MV-4-11 (cell line): ENCODE results near the gene DHX8.
"Not testable (repeated sequence)": the region's sequence is repeated elsewhere in the genome, so short reads cannot be mapped to it uniquely, and the experiment has no call there.

Source experiments
- DNase-seq: peaks from one replicate; lab custom pipeline; 2025; lab: John Stamatoyannopoulos, UW

Gene DHX8

GRCh38 chr17:43483674-43484551 lies at the start of gene DHX8:
DHX8 (plus strand) TSS chr17:43483975; CDS start chr17:43484038, 63 bp downstream.
- DNase-seq, result peak; percentile 99

GRCh38 chr17:43434902-43435319 lies 48.9 kb upstream of the DHX8 start:
- DNase-seq, result no peak

GRCh38 chr17:43437756-43438155 lies 46.0 kb upstream of the DHX8 start:
- no peak for DNase-seq

GRCh38 chr17:43438626-43439025 lies 45.1 kb upstream of the DHX8 start:
- DNase-seq, result no peak

- DNase-seq, result no peak
Observed at GRCh38 chr17:43439041-43439440, 44.7 kb upstream of the DHX8 start.

DNA sequence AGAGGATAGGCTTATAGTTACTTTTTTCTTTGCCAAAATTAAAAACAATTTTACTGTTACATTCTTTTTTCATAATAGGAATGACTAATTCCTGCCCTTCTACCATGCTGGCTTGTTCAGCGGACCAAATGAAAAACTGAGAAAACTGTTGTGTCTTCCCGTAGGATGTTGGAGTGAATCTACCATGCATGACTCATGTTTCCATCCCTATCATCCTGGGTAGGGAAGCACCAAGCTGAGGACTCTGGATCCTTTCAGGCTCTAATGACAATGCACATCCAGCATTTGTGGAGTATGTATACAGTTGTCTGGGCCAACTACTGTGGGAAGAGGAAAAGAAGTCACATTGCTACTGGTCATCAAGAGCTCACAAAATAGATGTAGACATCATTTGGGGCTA lies 41.1 kb upstream of the DHX8 start:
- no peak for DNase-seq

DNA sequence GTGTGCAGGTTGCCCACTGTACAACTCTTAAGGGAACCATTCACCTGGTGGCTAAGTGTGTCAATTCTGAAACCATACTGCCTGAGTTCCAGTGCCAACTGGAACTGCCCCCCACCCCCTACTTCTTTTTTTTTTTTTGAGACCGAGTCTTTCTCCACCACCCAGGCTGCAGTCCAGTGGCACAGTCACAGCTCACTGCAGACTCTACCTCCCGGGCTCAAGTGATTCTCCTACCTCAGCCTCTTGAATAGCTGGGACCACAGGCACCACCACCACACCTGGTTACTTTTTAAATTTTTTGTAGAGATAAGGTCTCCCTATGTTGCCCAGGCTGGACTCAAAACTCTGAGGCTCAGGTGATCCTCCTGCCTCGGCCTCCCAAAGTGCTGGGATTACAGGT lies 40.4 kb upstream of the DHX8 start:
- DNase-seq, result no peak

DNA sequence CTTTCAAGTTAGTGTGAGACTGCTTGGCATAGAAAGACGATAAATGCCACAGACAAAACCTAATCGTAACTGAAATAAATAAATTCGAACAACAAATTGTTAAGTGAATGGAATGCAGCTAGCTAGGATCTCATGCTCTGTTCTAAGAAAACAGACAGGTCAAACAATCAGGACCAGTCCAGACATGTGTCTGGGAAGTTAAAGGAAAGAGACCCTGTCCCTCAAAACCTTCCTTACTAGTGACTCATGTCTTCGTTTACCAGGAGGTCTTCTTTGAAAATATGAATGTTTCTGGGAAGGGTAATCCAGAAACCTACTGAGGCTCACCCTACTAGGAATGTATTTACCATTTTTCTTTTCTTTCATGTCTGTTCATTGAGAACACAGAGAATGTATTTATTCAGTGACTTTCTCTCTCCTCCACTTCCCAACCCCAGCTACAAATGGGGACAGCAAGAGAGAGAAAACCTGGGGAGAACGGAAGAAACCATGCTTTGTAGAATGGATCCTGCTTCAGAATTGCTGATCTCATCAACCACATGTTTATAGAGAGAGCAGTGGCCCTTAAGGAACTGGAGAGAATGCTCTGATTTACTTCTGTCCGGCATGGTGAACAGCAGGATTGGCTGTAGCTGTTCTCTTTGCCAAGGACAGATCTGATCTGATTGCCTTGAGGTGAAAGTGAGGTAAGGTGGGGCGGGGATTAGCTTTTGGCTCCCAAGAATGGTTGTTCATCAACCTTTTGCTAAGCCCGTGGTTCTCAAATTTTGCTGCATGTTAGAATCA lies 39.4 kb upstream of the DHX8 start:
- DNase-seq, result no peak

- no peak for DNase-seq
Observed at GRCh38 chr17:43445009-43445589, 38.7 kb upstream of the DHX8 start.

- no peak for DNase-seq
Observed at GRCh38 chr17:43446773-43447172, 37.0 kb upstream of the DHX8 start.

GRCh38 chr17:43448720-43449469 lies 34.9 kb upstream of the DHX8 start:
- no peak for DNase-seq

DNA sequence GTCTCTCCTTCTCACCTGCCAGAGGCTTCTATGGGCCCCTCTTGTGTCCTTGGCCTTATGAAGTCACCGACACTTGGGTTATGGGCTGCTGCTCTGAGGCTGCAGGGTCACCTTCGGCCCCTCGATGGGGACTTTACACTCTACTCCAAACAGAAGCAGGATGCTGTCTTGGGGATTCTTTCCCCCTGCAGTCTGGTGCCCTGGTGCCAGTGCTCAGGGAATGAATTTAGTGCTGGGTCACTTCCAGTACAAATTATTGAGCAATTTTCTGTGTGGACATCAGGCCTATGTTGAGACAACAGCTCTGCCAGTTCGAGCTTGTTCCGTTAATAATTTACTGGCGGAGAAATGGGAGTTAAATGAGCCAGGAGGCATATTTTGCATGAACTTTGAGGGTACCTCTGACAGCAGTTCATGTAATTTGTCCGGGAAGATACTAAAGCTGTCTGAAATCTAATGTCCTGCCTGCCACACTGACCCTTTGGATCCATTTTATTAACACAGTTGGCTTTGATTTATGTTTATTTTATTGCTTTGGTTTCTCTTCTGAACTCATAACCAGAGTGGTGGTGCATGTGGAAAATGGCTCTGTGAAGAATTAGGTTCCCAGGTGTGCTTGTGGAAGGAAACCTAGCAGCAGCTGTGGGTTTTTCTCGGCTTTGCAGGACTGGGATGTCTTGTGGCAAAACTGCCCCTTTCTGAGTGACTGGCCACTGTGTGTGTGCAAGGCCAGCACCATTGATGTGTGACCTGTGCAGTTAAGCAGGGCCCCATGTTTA lies 34.1 kb upstream of the DHX8 start:
- no peak for DNase-seq

GRCh38 chr17:43450791-43451190 lies 33.0 kb upstream of the DHX8 start:
- not testable (repeated sequence) for DNase-seq

- not testable (repeated sequence) for DNase-seq
Observed at GRCh38 chr17:43451741-43452140, 32.0 kb upstream of the DHX8 start.

GRCh38 chr17:43453331-43453812 lies 30.4 kb upstream of the DHX8 start:
- DNase-seq, result no peak

DNA sequence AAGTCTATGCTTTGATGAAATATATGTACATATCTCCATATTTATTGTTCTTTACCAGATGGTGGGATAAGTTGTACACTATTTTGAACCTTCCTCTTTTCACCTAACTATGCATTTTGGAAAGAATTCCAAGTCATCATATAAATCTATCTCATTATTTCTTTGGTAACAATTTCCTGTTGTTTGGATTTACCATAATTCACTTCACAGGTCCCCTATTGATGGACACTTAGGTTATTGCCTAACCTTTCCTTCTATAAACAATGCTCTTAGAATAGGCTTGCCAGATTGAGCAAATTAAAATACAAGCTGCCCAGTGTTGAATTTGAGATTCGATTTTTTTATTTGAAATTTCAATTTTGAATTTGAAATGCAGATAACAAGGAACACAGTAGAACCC lies 28.9 kb upstream of the DHX8 start:
- DNase-seq, result no peak

- DNase-seq, result no peak
Observed at GRCh38 chr17:43456029-43456428, 27.7 kb upstream of the DHX8 start.

DNA sequence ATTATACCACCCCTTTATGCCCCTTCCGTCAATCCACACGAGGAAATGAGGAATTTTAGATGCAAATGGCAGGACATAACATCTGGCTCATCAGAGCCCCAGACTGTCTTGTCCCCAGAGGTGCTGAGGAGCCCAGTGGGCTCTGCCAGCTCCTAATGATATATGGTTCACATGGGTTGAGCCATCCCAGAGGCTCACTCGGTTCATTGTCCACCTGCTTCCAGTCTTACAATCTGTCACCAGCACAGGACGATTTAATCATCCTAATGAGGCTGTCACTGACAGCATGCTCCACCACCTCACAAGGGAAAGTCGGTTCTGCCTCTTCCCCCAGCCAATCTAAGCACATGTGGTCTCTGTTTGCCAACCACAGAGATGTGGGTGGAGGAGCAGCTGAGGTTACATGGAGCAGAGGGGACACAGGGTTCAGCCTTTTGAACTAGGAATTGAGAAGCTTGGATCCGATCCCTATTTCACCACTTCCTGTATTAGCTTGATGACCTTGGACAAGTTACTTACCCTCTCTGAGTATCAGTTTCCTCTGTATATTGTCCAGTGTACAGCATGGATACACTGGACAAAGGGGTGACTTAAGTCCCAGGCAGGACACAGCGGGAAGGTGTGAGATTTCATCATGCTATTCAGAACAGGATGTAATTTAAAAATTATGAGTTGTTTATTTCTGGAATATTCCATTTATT lies 27.0 kb upstream of the DHX8 start:
- peak; percentile 96 for DNase-seq

DNA sequence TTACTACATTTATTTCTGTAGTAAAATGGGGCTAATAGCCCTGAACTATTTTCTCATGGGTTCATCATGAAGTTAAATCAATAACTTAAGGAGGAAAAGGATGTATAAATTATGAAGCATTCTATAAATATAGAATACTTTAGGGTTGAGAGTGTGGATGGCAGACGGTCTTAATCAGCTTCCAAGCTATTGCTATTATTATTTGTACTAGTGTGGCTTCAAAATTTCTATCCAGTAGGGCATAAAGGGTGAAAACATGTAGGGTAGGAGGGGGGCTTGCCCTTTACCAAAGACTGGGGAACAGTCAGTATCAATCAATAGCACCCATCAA lies 26.4 kb upstream of the DHX8 start:
- no peak for DNase-seq

GRCh38 chr17:43459878-43460277 lies 23.9 kb upstream of the DHX8 start:
- DNase-seq, result not testable (repeated sequence)

DNA sequence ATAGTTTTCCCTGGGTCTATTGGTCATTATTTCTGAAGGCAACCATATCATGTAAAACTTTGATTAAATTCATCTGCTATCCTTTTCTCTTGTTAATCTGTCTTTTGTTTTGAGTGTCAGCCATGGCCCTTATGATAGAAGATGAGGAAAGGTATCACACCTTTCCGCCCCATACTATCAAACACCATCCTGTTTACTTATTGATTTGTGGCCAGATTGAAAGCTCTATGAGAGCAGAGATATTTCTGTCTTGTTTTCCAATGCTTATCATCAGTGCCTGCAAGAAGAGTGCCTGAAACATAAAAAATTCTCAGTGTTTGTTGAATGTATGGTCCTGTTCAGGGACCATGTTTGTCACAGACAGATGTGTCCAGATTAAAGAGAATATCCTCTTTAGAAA lies 22.6 kb upstream of the DHX8 start:
- no peak for DNase-seq
